ENCODE data around the gene TBC1D22A. TPM values are rescaled to one million over a fixed set of nuclear protein-coding genes. Genes with fewer than 3 reads are reported as not detected.

TBC1D22A gene
- total RNA-seq, 1 donor from 2014 or later = 34.1 TPM

- ATAC-seq (no peak), DNase-seq (no peak)
- Histone ChIP-seq H3K4me1 (no peaks in the 10 kb centered on the region), H3K27ac (no peak overlapping the region), H3K4me3 (no peak overlapping the region), H3K27me3 (ENCODE audit: low read depth) (no peaks in the 10 kb centered on the region), H3K9me3 (peaks cover 6% of the 10 kb centered on the region), H3K36me3 (peaks cover 40% of the 10 kb centered on the region)
- no peak for TF ChIP-seq CTCF (IDR thresholded peaks at IDR 0.05)
- intact Hi-C loops (cut with DNase I) = no loop called here
Observed at GRCh38 chr22:46918197-46918596, 155.7 kb downstream of the TBC1D22A start.

- Histone ChIP-seq H3K9me3 (peaks cover 6% of the 10 kb centered on the region), H3K36me3 (peaks cover 14% of the 10 kb centered on the region), H3K27me3 (ENCODE audit: low read depth) (no peaks in the 10 kb centered on the region), H3K4me3 (no peak overlapping the region), H3K27ac (no peak overlapping the region), H3K4me1 (no peaks in the 10 kb centered on the region)
- ATAC-seq (no peak), DNase-seq (no peak)
- no peak for TF ChIP-seq CTCF (IDR thresholded peaks at IDR 0.05)
- intact Hi-C loops (cut with DNase I) = no loop called here
Observed at GRCh38 chr22:46922037-46922436, 159.6 kb downstream of the TBC1D22A start.

GRCh38 chr22:46923394-46923793 is 160.9 kb downstream of the TBC1D22A start:
- no peaks in the 10 kb centered on the region for H3K4me1 ChIP-seq
- ATAC-seq (no peak), DNase-seq (no peak)
- peaks cover 6% of the 10 kb centered on the region for H3K36me3 ChIP-seq
- intact Hi-C loops (cut with DNase I) = no loop called here
- H3K9me3 ChIP-seq = peaks cover 6% of the 10 kb centered on the region
- TF ChIP-seq CTCF (IDR thresholded peaks at IDR 0.05) = no peak
- no peak overlapping the region for H3K27ac ChIP-seq
- no peaks in the 10 kb centered on the region for H3K27me3 ChIP-seq (ENCODE audit: low read depth)
- no peak overlapping the region for H3K4me3 ChIP-seq

- Histone ChIP-seq H3K4me1 (no peaks in the 10 kb centered on the region), H3K27me3 (ENCODE audit: low read depth) (no peaks in the 10 kb centered on the region), H3K4me3 (no peak overlapping the region), H3K9me3 (peaks cover 6% of the 10 kb centered on the region), H3K27ac (no peak overlapping the region), H3K36me3 (peaks cover 9% of the 10 kb centered on the region)
- intact Hi-C loops (cut with DNase I) = no loop called here
- TF ChIP-seq CTCF (IDR thresholded peaks at IDR 0.05) = no peak
- DNase-seq (no peak), ATAC-seq (no peak)
Observed at GRCh38 chr22:46925818-46926217, 163.4 kb downstream of the TBC1D22A start.

GRCh38 chr22:46929046-46929709 is 166.7 kb downstream of the TBC1D22A start:
- no peak for TF ChIP-seq CTCF (IDR thresholded peaks at IDR 0.05)
- peaks cover 2% of the 10 kb centered on the region for H3K4me1 ChIP-seq
- no peaks in the 10 kb centered on the region for H3K9me3 ChIP-seq
- DNase-seq = no peak
- intact Hi-C loops (cut with DNase I) = no loop called here
- H3K27ac ChIP-seq = no peak overlapping the region
- H3K4me3 ChIP-seq = no peak overlapping the region
- no peak for ATAC-seq
- no peaks in the 10 kb centered on the region for H3K27me3 ChIP-seq (ENCODE audit: low read depth)
- H3K36me3 ChIP-seq = peaks cover 9% of the 10 kb centered on the region

All from lower lobe of right lung (tissue), 2 donors.